Fibroblast of upper back skin (primary cell): ENCODE measurements around the gene IL6.
"Not testable (repeated sequence)": the region's sequence is repeated elsewhere in the genome, so short reads cannot be mapped to it uniquely, and the experiment has no call there.

ENCODE experiments used
- DNase-seq: peaks from one replicate; pipeline ENCODE4 v3.0.0-alpha.2; 2013

Gene IL6

GRCh38 chr7:22726907-22727713, at the start of gene IL6:
Gene IL6, plus strand, starts transcription at chr7:22727200. Its CDS starts 63 bp downstream, at chr7:22727263.
- peak; percentile 95 for DNase-seq

GRCh38 chr7:22677263-22677662, 49.7 kb upstream of the IL6 start:
- DNase-seq, result not testable (repeated sequence)

GRCh38 chr7:22677680-22678079, 49.3 kb upstream of the IL6 start:
- no peak for DNase-seq

GRCh38 chr7:22680482-22680911, 46.5 kb upstream of the IL6 start:
- no peak for DNase-seq

GRCh38 chr7:22681312-22681711, 45.7 kb upstream of the IL6 start:
- DNase-seq, result no peak

- DNase-seq, result no peak
Observed at GRCh38 chr7:22681852-22682657, 44.9 kb upstream of the IL6 start.

- DNase-seq, result no peak
Observed at GRCh38 chr7:22683379-22683778, 43.6 kb upstream of the IL6 start.

- DNase-seq, result no peak
Observed at GRCh38 chr7:22686620-22687019, 40.4 kb upstream of the IL6 start.

GRCh38 chr7:22688084-22688483, 38.9 kb upstream of the IL6 start:
- no peak for DNase-seq

GRCh38 chr7:22688934-22689333, 38.1 kb upstream of the IL6 start:
- not testable (repeated sequence) for DNase-seq

- no peak for DNase-seq
Observed at GRCh38 chr7:22694597-22695207, 32.3 kb upstream of the IL6 start.

GRCh38 chr7:22695476-22696132, 31.4 kb upstream of the IL6 start:
- no peak for DNase-seq

GRCh38 chr7:22696541-22697228, 30.3 kb upstream of the IL6 start:
- peak; percentile 27 for DNase-seq

- DNase-seq, result no peak
Observed at GRCh38 chr7:22697322-22697859, 29.6 kb upstream of the IL6 start.

GRCh38 chr7:22697876-22698606, 29.0 kb upstream of the IL6 start:
- no peak for DNase-seq

GRCh38 chr7:22698767-22699166, 28.2 kb upstream of the IL6 start:
- no peak for DNase-seq

- peak; percentile 43 for DNase-seq
Observed at GRCh38 chr7:22700559-22701002, 26.4 kb upstream of the IL6 start.

- peak; percentile 45 for DNase-seq
Observed at GRCh38 chr7:22702516-22702915, 24.5 kb upstream of the IL6 start.

GRCh38 chr7:22703107-22703855, 23.7 kb upstream of the IL6 start:
- DNase-seq, result peak; percentile 16

- DNase-seq, result not testable (repeated sequence)
Observed at GRCh38 chr7:22703978-22704610, 22.9 kb upstream of the IL6 start.
